PFSK-1 (cell line): ENCODE results near the gene AGGF1.

Experiments
- POLR2AphosphoS5 ChIP-seq: IDR thresholded peaks from 2 replicates; pipeline ENCODE4 v1.6.1; 2012; ENCODE audit warnings: low read depth, mild to moderate bottlenecking, control low read depth, low read length, moderate library complexity
- REST ChIP-seq, 2 experiments: IDR thresholded peaks; 2 replicates each; pipeline versions ENCODE4 v1.6.1 to v1.8.0; 2011 to 2012; ENCODE audit warnings: low read depth in 2 of 2, low read length in 2 of 2, control low read depth in 1 of 2, inconsistent platforms in 1 of 2, mild to moderate bottlenecking in 1 of 2, moderate library complexity in 1 of 2; ENCODE audit not compliant: insufficient read depth in 1 of 2
- SIN3A ChIP-seq: IDR thresholded peaks from 2 replicates; pipeline ENCODE4 v1.6.1; 2012; ENCODE audit warnings: mild to moderate bottlenecking, low read length, moderate library complexity, borderline replicate concordance; ENCODE audit not compliant: insufficient read depth
- TAF1 ChIP-seq: IDR thresholded peaks from 2 replicates; pipeline ENCODE4 v1.6.1; 2012; ENCODE audit warnings: low read length, control low read depth, borderline replicate concordance; ENCODE audit not compliant: insufficient read depth

- TF ChIP-seq POLR2AphosphoS5 = no peak
- no peak for TF ChIP-seq TAF1
- no peak for TF ChIP-seq REST (IDR thresholded peaks at IDR 0.05; ENCODE audit: insufficient read depth in 1 of 2, low read depth in 2 of 2, low read length in 2 of 2)
- no peak for TF ChIP-seq SIN3A
These were observed 47.6 kb downstream of the AGGF1 start for GRCh38 chr5:77077829-77078176.
